GM15510 (cell line): Measurements from ENCODE around the gene HOXA13.

Experiments
- POLR2A ChIP-seq: IDR thresholded peaks from 3 replicates; pipeline ENCODE4 v1.6.1; 2011; ENCODE audit warnings: borderline replicate concordance; ENCODE audit not compliant: insufficient read length; ENCODE audit errors: extremely low read depth

The HOXA13 gene

DNA sequence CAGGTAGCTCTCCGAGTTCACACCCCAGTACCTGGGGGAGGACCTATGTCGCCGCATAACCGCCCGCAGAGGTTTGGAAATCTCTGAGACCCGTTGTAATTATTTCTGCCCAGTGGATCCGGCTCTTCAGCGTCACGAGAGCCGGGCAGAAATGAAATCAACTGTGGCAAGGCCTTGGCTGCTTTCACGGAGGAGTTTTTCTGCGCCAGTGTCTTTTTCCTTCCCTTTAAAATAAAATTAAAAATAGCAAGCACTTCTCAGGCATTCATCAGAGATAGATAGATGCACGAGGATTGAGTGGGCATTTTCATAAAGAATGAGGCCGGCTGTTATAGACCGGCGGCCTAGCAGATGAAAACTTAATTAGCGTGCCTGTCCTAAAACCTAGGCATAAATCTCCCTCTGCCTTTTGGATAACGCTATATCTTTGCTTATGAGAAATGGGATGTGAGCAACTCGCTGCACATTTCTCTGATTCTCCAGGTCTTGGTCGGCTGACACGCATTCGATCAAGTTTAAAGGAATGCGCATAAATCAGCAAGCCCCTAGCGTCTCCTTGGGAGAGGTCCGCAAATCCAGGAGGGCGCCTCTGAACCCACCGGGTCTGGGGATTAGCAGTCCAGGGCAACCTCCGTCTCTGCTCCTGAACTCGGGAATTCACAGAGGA lies 6.4 kb downstream of the HOXA13 start:
- TF ChIP-seq POLR2A = no peak

DNA sequence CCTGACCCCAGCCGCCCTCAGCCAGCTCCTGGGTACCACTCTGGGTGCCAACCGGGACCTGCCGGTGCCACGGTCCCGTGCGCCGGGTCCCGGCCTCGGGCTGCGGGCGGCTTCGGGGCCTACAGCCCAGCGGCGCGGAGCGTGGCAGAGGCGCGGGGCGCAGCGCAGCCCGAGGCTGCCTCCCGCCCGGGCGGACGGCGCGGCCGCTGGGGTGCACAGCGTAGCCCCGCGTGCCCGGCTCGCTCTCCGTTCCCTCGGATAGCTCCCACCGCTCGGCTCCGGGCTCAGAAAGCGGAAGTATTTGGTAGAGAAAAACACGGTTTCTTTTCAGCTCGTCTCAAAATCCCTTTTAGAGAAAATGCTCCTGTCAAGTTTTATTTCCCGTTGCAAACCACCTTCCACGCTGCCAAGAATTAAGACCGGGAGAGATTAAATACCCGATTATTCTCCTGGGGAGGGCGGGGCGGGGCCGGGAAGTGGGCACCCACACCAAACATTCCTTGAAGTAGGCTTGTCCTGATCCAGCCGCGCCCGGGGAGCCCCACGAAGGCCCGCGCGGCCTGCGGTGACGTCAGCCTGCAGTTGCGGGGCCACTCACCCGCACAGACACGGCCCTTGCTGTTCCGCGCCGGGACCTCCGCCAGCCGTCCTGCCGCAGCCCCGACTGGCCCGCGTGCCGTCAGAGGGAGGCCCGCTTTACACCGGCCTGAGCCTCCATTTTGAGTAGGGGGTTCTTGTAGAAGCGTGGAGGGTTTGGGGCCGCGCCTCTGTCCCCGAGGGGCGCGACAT lies 7.2 kb downstream of the HOXA13 start:
- no peak for TF ChIP-seq POLR2A

DNA sequence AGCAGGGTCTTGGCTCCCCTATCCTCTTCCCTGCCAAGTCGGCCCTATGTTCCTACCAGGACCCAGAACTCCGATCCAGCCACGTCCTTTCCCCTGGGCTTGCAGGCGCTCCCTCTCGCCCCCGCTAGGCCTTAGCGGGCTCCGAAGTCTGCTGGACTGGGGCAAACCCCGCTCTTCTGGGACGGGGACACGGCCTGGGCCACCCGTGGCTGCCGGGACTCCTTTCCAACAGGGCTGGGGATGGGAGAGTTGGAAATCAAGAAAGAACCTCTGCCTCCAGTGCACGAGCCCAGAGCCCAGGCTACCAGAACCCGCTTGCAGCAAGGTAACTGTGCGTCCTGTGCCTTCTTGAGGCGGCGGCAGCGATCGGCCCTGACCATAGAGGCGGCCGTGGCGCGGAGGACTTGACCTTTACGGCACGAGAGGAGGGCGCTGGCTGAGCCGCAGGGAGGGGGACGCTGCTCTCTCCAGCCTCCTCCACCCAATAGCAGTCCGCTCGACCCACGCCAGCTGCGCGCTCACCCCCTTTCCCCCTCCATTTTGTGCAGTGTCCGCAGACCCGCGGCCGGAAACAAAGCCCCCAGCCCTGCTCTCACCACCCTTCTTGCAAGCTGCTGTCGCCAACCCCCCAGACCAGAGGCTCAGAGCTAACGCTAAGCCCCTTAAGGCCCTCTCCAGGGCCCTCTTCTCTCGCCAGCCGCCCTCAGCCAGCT lies 7.9 kb downstream of the HOXA13 start:
- TF ChIP-seq POLR2A = no peak

DNA sequence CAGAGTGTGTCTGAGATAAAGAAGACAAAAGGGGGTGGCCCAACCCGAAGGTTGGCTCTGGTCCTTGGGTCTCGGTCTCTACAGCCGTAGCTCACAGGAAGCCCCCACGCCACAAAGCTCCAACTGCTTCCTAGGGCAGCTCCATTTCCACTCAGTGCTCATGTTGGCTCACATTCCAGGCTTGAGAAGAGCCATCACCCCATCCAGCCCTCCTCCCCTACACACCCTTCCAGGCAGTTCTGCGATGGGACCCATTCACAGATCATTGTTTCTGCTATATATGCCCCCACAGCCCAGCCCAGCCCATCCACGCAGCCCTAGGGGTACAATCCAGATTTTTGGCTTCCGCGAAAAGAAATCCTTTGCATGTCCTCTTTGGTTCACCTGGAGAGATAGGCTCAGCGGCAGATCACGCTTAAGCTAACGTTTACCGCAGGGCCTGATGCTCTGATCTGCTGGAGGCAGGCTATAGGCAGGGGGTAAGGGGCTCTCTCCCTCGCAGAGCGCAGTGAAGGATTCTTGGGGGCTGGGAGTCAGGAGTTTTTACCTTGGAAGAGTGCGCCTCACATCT lies 8.6 kb downstream of the HOXA13 start:
- no peak for TF ChIP-seq POLR2A

- TF ChIP-seq POLR2A = no peak
Measured at GRCh38 chr7:27189997-27190748, 9.7 kb downstream of the HOXA13 start.

GRCh38 chr7:27189295-27189996 lies 10.4 kb downstream of the HOXA13 start:
- no peak for TF ChIP-seq POLR2A

- TF ChIP-seq POLR2A = no peak
Measured at GRCh38 chr7:27188386-27189294, 11.3 kb downstream of the HOXA13 start.

- TF ChIP-seq POLR2A = no peak
Measured at GRCh38 chr7:27187475-27188385, 12.2 kb downstream of the HOXA13 start.

GRCh38 chr7:27186668-27187474 lies 13.0 kb downstream of the HOXA13 start:
- no peak for TF ChIP-seq POLR2A

GRCh38 chr7:27185854-27186667 lies 13.8 kb downstream of the HOXA13 start:
- no peak for TF ChIP-seq POLR2A
